Measurements from ENCODE around the gene MRPL37.

MRPL37 gene

GRCh38 chr1:54241364-54241763 lies 41.4 kb downstream of the MRPL37 start:
- FAIRE-seq = no peak

GRCh38 chr1:54243022-54243421 lies 43.1 kb downstream of the MRPL37 start:
- no peak for FAIRE-seq

GRCh38 chr1:54244655-54245054 lies 44.7 kb downstream of the MRPL37 start:
- FAIRE-seq = no peak

- no peak for FAIRE-seq
Observed at GRCh38 chr1:54245501-54245900, 45.5 kb downstream of the MRPL37 start.

- FAIRE-seq = no peak
Observed at GRCh38 chr1:54246116-54246721, 46.3 kb downstream of the MRPL37 start.

- no peak for FAIRE-seq
Observed at GRCh38 chr1:54247863-54248515, 48.0 kb downstream of the MRPL37 start.

GRCh38 chr1:54248966-54249365 lies 49.0 kb downstream of the MRPL37 start:
- FAIRE-seq = no peak

- FAIRE-seq = no peak
Observed at GRCh38 chr1:54249819-54250435, 50.0 kb downstream of the MRPL37 start.

- no peak for FAIRE-seq
Observed at GRCh38 chr1:54250670-54251069, 50.7 kb downstream of the MRPL37 start.

GRCh38 chr1:54252371-54252936 lies 52.5 kb downstream of the MRPL37 start:
- FAIRE-seq = no peak

- no peak for FAIRE-seq
Observed at GRCh38 chr1:54253480-54253879, 53.5 kb downstream of the MRPL37 start.

GRCh38 chr1:54254055-54254454 lies 54.1 kb downstream of the MRPL37 start:
- FAIRE-seq = no peak

GRCh38 chr1:54255026-54255702 lies 55.2 kb downstream of the MRPL37 start:
- FAIRE-seq = no peak

- FAIRE-seq = no peak
Observed at GRCh38 chr1:54256522-54257345, 56.8 kb downstream of the MRPL37 start.

GRCh38 chr1:54257346-54257620 lies 57.3 kb downstream of the MRPL37 start:
- FAIRE-seq = no peak

- no peak for FAIRE-seq
Observed at GRCh38 chr1:54257876-54258275, 57.9 kb downstream of the MRPL37 start.

GRCh38 chr1:54259546-54260140 lies 59.7 kb downstream of the MRPL37 start:
- FAIRE-seq = no peak

GRCh38 chr1:54260810-54261209 lies 60.8 kb downstream of the MRPL37 start:
- FAIRE-seq = no peak

GRCh38 chr1:54262244-54262643 lies 62.3 kb downstream of the MRPL37 start:
- no peak for FAIRE-seq

GRCh38 chr1:54263601-54264226 lies 63.7 kb downstream of the MRPL37 start:
- FAIRE-seq = no peak

GRCh38 chr1:54265126-54265525 lies 65.2 kb downstream of the MRPL37 start:
- FAIRE-seq = no peak

GRCh38 chr1:54265659-54266058 lies 65.7 kb downstream of the MRPL37 start:
- FAIRE-seq = no peak
